MM.1S (cell line): ENCODE data around the gene PPARGC1A.

Experiments used
- DNase-seq: peaks from one replicate; pipeline ENCODE4 v3.0.0-alpha.2; 2015
- H2AFZ ChIP-seq: fragments of 300-600 bp; sonication (generic); 2 replicates; pipeline ENCODE4 v1.6.0; 2016; ENCODE audit warnings: antibody characterized with exemption, low read length
- H3F3A ChIP-seq: fragments of 300-600 bp; sonication (generic); 2 replicates; pipeline ENCODE4 v1.6.1; 2016; ENCODE audit warnings: mild to moderate bottlenecking, antibody characterized with exemption, low read length, moderate library complexity, mixed read lengths; ENCODE audit not compliant: insufficient read depth
- H3K27ac ChIP-seq: fragments of 300-600 bp; sonication (generic); 2 replicates; pipeline ENCODE4 v1.5.1; 2016; ENCODE audit warnings: mild to moderate bottlenecking, low read length
- H3K27me3 ChIP-seq: fragments of 300-600 bp; sonication (generic); replicated peaks from 2 replicates; pipeline ENCODE4 v1.6.0; 2016; ENCODE audit warnings: low read length; ENCODE audit not compliant: insufficient read depth
- H3K36me3 ChIP-seq: fragments of 300-600 bp; sonication (generic); replicated peaks from 2 replicates; pipeline ENCODE4 v1.6.1; 2016; ENCODE audit warnings: mild to moderate bottlenecking, low read length, mixed read lengths; ENCODE audit not compliant: insufficient read depth
- H3K4me1 ChIP-seq: fragments of 300-600 bp; sonication (generic); 2 replicates; pipeline ENCODE4 v1.6.1; 2016; ENCODE audit warnings: low read length, mixed read lengths
- H3K4me2 ChIP-seq: fragments of 300-600 bp; sonication (generic); 2 replicates; pipeline ENCODE4 v1.6.0; 2016; ENCODE audit warnings: low read depth, low read length
- H3K4me3 ChIP-seq: fragments of 300-600 bp; sonication (generic); 2 replicates; pipeline ENCODE4 v1.5.1; 2016; ENCODE audit warnings: low read length, mixed read lengths
- H3K79me2 ChIP-seq: fragments of 300-600 bp; sonication (generic); 2 replicates; pipeline ENCODE4 v1.6.1; 2016; ENCODE audit warnings: mixed run types, low read length, mixed read lengths
- H3K9ac ChIP-seq: fragments of 300-600 bp; sonication (generic); 2 replicates; pipeline ENCODE4 v1.6.1; 2016; ENCODE audit warnings: low read length, mixed read lengths
- H3K9me2 ChIP-seq: fragments of 300-600 bp; sonication (generic); replicated peaks from 2 replicates; pipeline ENCODE4 v1.6.1; 2016; ENCODE audit warnings: mild to moderate bottlenecking, low read length, mixed read lengths; ENCODE audit not compliant: insufficient read depth
- H3K9me3 ChIP-seq: fragments of 300-600 bp; sonication (generic); replicated peaks from 2 replicates; pipeline ENCODE4 v1.6.1; 2016; ENCODE audit warnings: mild to moderate bottlenecking, low read length, mixed read lengths; ENCODE audit not compliant: insufficient read depth
- H4K20me1 ChIP-seq: fragments of 300-600 bp; sonication (generic); 2 replicates; pipeline ENCODE4 v1.6.1; 2016; ENCODE audit warnings: mild to moderate bottlenecking, low read length, moderate library complexity, mixed read lengths; ENCODE audit not compliant: insufficient read depth
- CTCF ChIP-seq: fragments of 300-600 bp; sonication (generic); IDR thresholded peaks from 2 replicates; pipeline ENCODE4 v1.5.1; 2016; ENCODE audit warnings: antibody characterized with exemption, low read length, mixed read lengths
- EZH2 ChIP-seq: fragments of 300-600 bp; sonication (generic); optimal IDR thresholded peaks from 2 replicates; pipeline ENCODE3; 2017; ENCODE audit warnings: low read depth, mild to moderate bottlenecking, antibody characterized with exemption, low read length, mixed read lengths
- EZH2phosphoT487 ChIP-seq: fragments of 300-600 bp; sonication (generic); IDR thresholded peaks from 2 replicates; pipeline ENCODE4 v1.6.1; 2018; ENCODE audit warnings: antibody characterized with exemption, low read length

Gene PPARGC1A

GRCh38 chr4:23922541-23923111 lies 32.8 kb upstream of the PPARGC1A start:
- Histone ChIP-seq H3K36me3 (no peaks in the 10 kb centered on the region), H3K9me3 (no peaks in the 10 kb centered on the region), H3K4me1 (no peaks in the 10 kb centered on the region), H3K27ac (no peak overlapping the region), H3K27me3 (no peaks in the 10 kb centered on the region), H3K9me2 (no peaks in the 10 kb centered on the region), H2AFZ (no peak overlapping the region), H4K20me1 (no peaks in the 10 kb centered on the region), H3K79me2 (no peaks in the 10 kb centered on the region), H3K4me3 (no peak overlapping the region), H3K4me2 (no peak overlapping the region), H3K9ac (no peak overlapping the region), H3F3A (no peaks in the 10 kb centered on the region)
- no peak for DNase-seq
- TF ChIP-seq EZH2 (no peak), CTCF (no peak), EZH2phosphoT487 (no peak)

GRCh38 chr4:23922013-23922412 lies 32.2 kb upstream of the PPARGC1A start:
- no peaks in the 10 kb centered on the region for H3K9me3 ChIP-seq
- no peak overlapping the region for H3K27ac ChIP-seq
- H3K9me2 ChIP-seq, result no peaks in the 10 kb centered on the region
- no peaks in the 10 kb centered on the region for H3K36me3 ChIP-seq
- H3F3A ChIP-seq, result no peaks in the 10 kb centered on the region
- no peaks in the 10 kb centered on the region for H3K27me3 ChIP-seq
- H3K9ac ChIP-seq, result no peak overlapping the region
- no peaks in the 10 kb centered on the region for H3K4me1 ChIP-seq
- DNase-seq, result no peak
- H4K20me1 ChIP-seq, result no peaks in the 10 kb centered on the region
- H3K4me2 ChIP-seq, result no peak overlapping the region
- TF ChIP-seq CTCF, result no peak
- no peak for TF ChIP-seq EZH2phosphoT487
- no peak for TF ChIP-seq EZH2
- H3K4me3 ChIP-seq, result no peak overlapping the region
- no peaks in the 10 kb centered on the region for H3K79me2 ChIP-seq
- no peak overlapping the region for H2AFZ ChIP-seq

GRCh38 chr4:23921447-23921845 lies 31.6 kb upstream of the PPARGC1A start:
- no peak for DNase-seq
- Histone ChIP-seq H3K9ac (no peak overlapping the region), H3K9me2 (no peaks in the 10 kb centered on the region), H3K27me3 (no peaks in the 10 kb centered on the region), H3K27ac (no peak overlapping the region), H4K20me1 (no peaks in the 10 kb centered on the region), H3K4me2 (no peak overlapping the region), H2AFZ (no peak overlapping the region), H3K79me2 (no peaks in the 10 kb centered on the region), H3K4me1 (no peaks in the 10 kb centered on the region), H3K9me3 (no peaks in the 10 kb centered on the region), H3K36me3 (no peaks in the 10 kb centered on the region), H3F3A (no peaks in the 10 kb centered on the region), H3K4me3 (no peak overlapping the region)
- no peak for TF ChIP-seq EZH2phosphoT487
- TF ChIP-seq EZH2, result no peak
- TF ChIP-seq CTCF, result no peak
